HepG2 (cell line): ENCODE results near the gene SLC38A4. TPM values are rescaled to one million over a fixed set of nuclear protein-coding genes. Genes with fewer than 3 reads are reported as not detected.

Source experiments
- ARID2 ChIP-seq: sonication (generic); formaldehyde crosslinking; IDR thresholded peaks from 2 replicates; pipeline ENCODE4 v1.8.1; 2022; ENCODE audit warnings: mild to moderate bottlenecking, missing genetic modification reagents, borderline replicate concordance
- ARID4A ChIP-seq: sonication (generic); formaldehyde crosslinking; IDR thresholded peaks from 2 replicates; pipeline ENCODE4 v1.5.0; 2020; ENCODE audit warnings: mild to moderate bottlenecking, missing genetic modification reagents, borderline replicate concordance
- BORCS8-MEF2B ChIP-seq: sonication (generic); formaldehyde crosslinking; IDR thresholded peaks from 2 replicates; pipeline ENCODE4 v1.8.0; 2022; ENCODE audit warnings: mild to moderate bottlenecking, missing genetic modification reagents
- FOXP1 ChIP-seq, 2 experiments: fragments of 450-650 bp in 1 of 2; IDR thresholded peaks; 2 replicates each; pipeline ENCODE4 v1.6.1; 2017 to 2018; ENCODE audit warnings: antibody characterized with exemption in 1 of 2
- GATAD1 ChIP-seq: IDR thresholded peaks from 2 replicates; pipeline ENCODE4 v1.6.1; 2016; ENCODE audit warnings: missing genetic modification reagents, missing compliant biosample characterization
- HMGXB4 ChIP-seq, 2 experiments: sonication (generic) in 1 of 2; formaldehyde crosslinking in 1 of 2; IDR thresholded peaks; 2 replicates each; pipeline versions ENCODE4 v1.4.0 to v1.6.1; 2018 to 2020; ENCODE audit warnings: missing genetic modification reagents in 2 of 2, borderline replicate concordance in 1 of 2, low read depth in 1 of 2, mild to moderate bottlenecking in 1 of 2, missing biosample characterization in 1 of 2
- MLXIP ChIP-seq: sonication (generic); formaldehyde crosslinking; IDR thresholded peaks from 2 replicates; pipeline ENCODE4 v1.9.0; 2021; ENCODE audit warnings: missing genetic modification reagents, borderline replicate concordance
- NR2C2 ChIP-seq: sonication (generic); formaldehyde crosslinking; IDR thresholded peaks from 2 replicates; pipeline ENCODE4 v1.4.0; 2020; ENCODE audit warnings: missing genetic modification reagents, mild to moderate bottlenecking, moderate library complexity, borderline replicate concordance
- RAD21 ChIP-seq: fragments of 450-650 bp; formaldehyde crosslinking; IDR thresholded peaks from 2 replicates; pipeline ENCODE4 v1.5.0; 2020; ENCODE audit warnings: mild to moderate bottlenecking
- RELA ChIP-seq: sonication (generic); formaldehyde crosslinking; IDR thresholded peaks from 2 replicates; pipeline ENCODE4 v1.4.0; 2020; ENCODE audit warnings: missing genetic modification reagents
- SAP130 ChIP-seq: IDR thresholded peaks from 2 replicates; pipeline ENCODE4 v1.6.1; 2016; ENCODE audit warnings: low read depth
- TAF1 ChIP-seq: sonication (generic); formaldehyde crosslinking; IDR thresholded peaks from 2 replicates; pipeline ENCODE4 v1.4.0; 2020; ENCODE audit warnings: missing genetic modification reagents
- TFE3 ChIP-seq: IDR thresholded peaks from 2 replicates; pipeline ENCODE4 v1.6.1; 2016
- ZBTB7B ChIP-seq: sonication (generic); formaldehyde crosslinking; IDR thresholded peaks from 2 replicates; pipeline ENCODE4 v1.4.0; 2020; ENCODE audit warnings: missing genetic modification reagents
- ZFX ChIP-seq: sonication (generic); formaldehyde crosslinking; IDR thresholded peaks from 2 replicates; pipeline ENCODE4 v1.4.0; 2020; ENCODE audit warnings: mild to moderate bottlenecking, low read depth, missing genetic modification reagents, moderate library complexity
- ZMYM3 ChIP-seq: sonication (generic); formaldehyde crosslinking; IDR thresholded peaks from 2 replicates; pipeline ENCODE4 v1.5.1; 2020; ENCODE audit warnings: mild to moderate bottlenecking, missing genetic modification reagents
- ZNF441 ChIP-seq: sonication (generic); formaldehyde crosslinking; IDR thresholded peaks from 2 replicates; pipeline ENCODE4 v1.7.0; 2021; ENCODE audit warnings: missing genetic modification reagents, borderline replicate concordance
- polyA plus RNA-seq, 8 experiments: library from polyadenylated mRNA; depleted of rRNA in 3 of 8; stranded (reverse) in 7 of 8; unstranded in 1 of 8; fragments of >200 nt; fragmentation: Illumina TruSeq in 4 of 8; extraction: Trizol in 4 of 8; gene quantifications; 2 replicates each; pipeline versions ENCODE4 v1.2.1 to v1.2.3, GENCODE V29; 2011 to 2016; ENCODE audit warnings: low read depth in 4 of 8, missing spikeins in 1 of 8, mixed read lengths in 1 of 8; ENCODE audit not compliant: insufficient read depth in 1 of 8
- total RNA-seq, 5 experiments: library from RNA; depleted of rRNA; stranded (reverse); fragments of >200 nt; fragmentation: Illumina TruSeq; extraction: Trizol; gene quantifications; 2 replicates each; pipeline ENCODE4 v1.2.3, GENCODE V29; 2016; ENCODE audit warnings: low read depth in 1 of 5

The SLC38A4 gene
- total and polyA plus RNA-seq, 2 of the 13 experiments (the other 11 are each of a cell fraction or from before 2014, with no cell fraction given), result 3.5 to 5.2 TPM

GRCh38 chr12:46825591-46826414 lies at the start of gene SLC38A4 (continued):
- TF ChIP-seq ZNF441 (CRISPR knock-in tag) (no peak), SAP130 (CRISPR knock-in tag) (peak; percentile 58), ZBTB7B (CRISPR knock-in tag) (peak; percentile 54; the same call in 1 of the 2 replicates), BORCS8-MEF2B (CRISPR knock-in tag) (peak; percentile 50; the same call in 1 of the 2 replicates), RELA (CRISPR knock-in tag) (no peak), MLXIP (CRISPR knock-in tag) (no peak), TFE3 (CRISPR knock-in tag) (0 out of 2 replicates have a peak, but pooled peaks have one; percentile 13), FOXP1 (IDR thresholded peaks at IDR 0.05) (no peak), FOXP1 (CRISPR knock-in tag; IDR thresholded peaks at IDR 0.05) (no peak), ZMYM3 (CRISPR knock-in tag) (0 out of 2 replicates have a peak, but pooled peaks have one; percentile 28), HMGXB4 (CRISPR knock-in tag; IDR thresholded peaks at IDR 0.05; ENCODE audit: borderline replicate concordance in 1 of 2, low read depth in 1 of 2) (peak; percentile 42 to 79; a peak in 1 of 4 replicates), TAF1 (CRISPR knock-in tag) (0 out of 2 replicates have a peak, but pooled peaks have one; percentile 19), ARID2 (CRISPR knock-in tag) (no peak; the same call in 1 of the 2 replicates), RAD21 (CRISPR knock-in tag) (peak; percentile 76), GATAD1 (CRISPR knock-in tag) (peak; percentile 37; the same call in 1 of the 2 replicates), ZFX (CRISPR knock-in tag) (0 out of 2 replicates have a peak, but pooled peaks have one; percentile 23), NR2C2 (CRISPR knock-in tag) (0 out of 2 replicates have a peak, but pooled peaks have one; percentile 24), ARID4A (CRISPR knock-in tag) (peak; percentile 65; the same call in 1 of the 2 replicates)
